SU-DHL-6 (cell line): ENCODE results near the gene THG1L.

Source experiments
- CTCF ChIP-seq: fragments of 200-600 bp; sonication (generic); IDR thresholded peaks from one replicate; pipeline ENCODE4 v1.5.1; 2017; ENCODE audit warnings: antibody characterized with exemption, mild to moderate bottlenecking, low read length, moderate library complexity; ENCODE audit not compliant: insufficient read depth, poor library complexity, severe bottlenecking
- EZH2phosphoT487 ChIP-seq: fragments of 200-600 bp; sonication (generic), shearing (Covaris generic); conservative IDR thresholded peaks from 2 replicates; pipeline ENCODE4 v1.6.1; 2018; ENCODE audit warnings: mild to moderate bottlenecking, antibody characterized with exemption, low read length, moderate library complexity, mixed read lengths

GRCh38 chr5:157766902-157767301 lies 35.7 kb downstream of the THG1L start:
- no peak for TF ChIP-seq CTCF
- TF ChIP-seq EZH2phosphoT487 = no peak
